Activated CD4-positive, alpha-beta T cell treated with anti-CD3 and anti-CD28 coated beads for 36 hours (primary cell): ENCODE results near the gene AKNA. TPM values are rescaled to one million over a fixed set of nuclear protein-coding genes. Genes with fewer than 3 reads are reported as not detected.

Experiments
- ATAC-seq: fragments of 200-7000 bp; cut with Tn5 transposase; one replicate; pipeline ENCODE4 v1.10.0; 2021; ENCODE audit warnings: mild to moderate bottlenecking, moderate library complexity
- CTCF ChIA-PET: fragments of 350-600 bp; sonication (Branson Sonifier 250); formaldehyde crosslinking; loops from one replicate; lab custom pipeline; 2021; ENCODE audit warnings: antibody characterized with exemption; lab: Charles Lee
- POLR2A ChIA-PET: fragments of 350-600 bp; sonication (Branson Sonifier 250); formaldehyde crosslinking; loops from one replicate; lab custom pipeline; 2021; ENCODE audit warnings: antibody characterized with exemption, inconsistent platforms; lab: Charles Lee
- DNase-seq: peaks from one replicate; pipeline ENCODE4 v3.0.0-alpha.2; 2020
- H3K27ac Mint-ChIP-seq: one replicate; pipeline ENCODE4 v1.8.0; 2021; ENCODE audit warnings: mixed read lengths
- H3K27me3 Mint-ChIP-seq: one replicate; pipeline ENCODE4 v1.8.0; 2021; ENCODE audit warnings: mixed read lengths
- H3K36me3 Mint-ChIP-seq: one replicate; pipeline ENCODE4 v1.8.0; 2021; ENCODE audit warnings: low read depth, mixed read lengths
- H3K4me1 Mint-ChIP-seq: one replicate; pipeline ENCODE4 v1.8.0; 2021; ENCODE audit warnings: mixed read lengths
- H3K4me3 Mint-ChIP-seq: one replicate; pipeline ENCODE4 v1.8.0; 2021; ENCODE audit warnings: mild to moderate bottlenecking, moderate library complexity, mixed read lengths
- H3K9me3 Mint-ChIP-seq: one replicate; pipeline ENCODE4 v1.8.0; 2021; ENCODE audit warnings: low read depth, mixed read lengths
- intact Hi-C, 2 experiments: fragments of 100-400 bp; cut with DNase I in 1 of 2; cut with micrococcal nuclease in 1 of 2; formaldehyde crosslinking; loops; one replicate each; pipeline versions ENCODE4 v1.14.2 to v1.15.1; 2022 to 2024; cut with DNase I, micrococcal nuclease
- total RNA-seq, 2 experiments: library from RNA; stranded (reverse); gene quantifications; one replicate each; pipeline ENCODE4 v1.2.3, GENCODE V29; 2021

AKNA gene
- total RNA-seq, 2 experiments from 2014 or later, result 135 to 141 TPM

DNA sequence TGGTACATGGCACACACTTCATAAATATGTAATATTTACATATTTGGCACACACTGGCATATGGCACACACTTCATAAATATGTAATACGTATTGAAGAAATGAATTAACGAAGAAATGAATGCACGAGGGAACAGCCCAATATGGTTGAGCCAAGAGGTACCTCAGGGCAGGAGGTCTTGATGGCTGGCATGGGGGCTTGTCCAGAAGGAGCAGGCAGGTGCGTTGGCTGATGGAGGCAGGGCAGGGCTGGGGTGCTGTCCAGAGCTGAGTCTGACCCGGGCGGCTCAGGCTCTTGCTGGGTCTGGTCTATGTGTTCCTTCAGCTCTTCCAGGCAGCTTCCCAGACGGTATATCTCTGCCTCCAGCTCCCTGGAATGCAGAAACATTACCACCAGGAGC is 26.2 kb downstream of the AKNA start:
- Mint-ChIP-seq H3K4me3 (no peak overlapping the region), H3K36me3 (peaks cover 95% of the 10 kb centered on the region), H3K4me1 (peaks cover 70% of the 10 kb centered on the region), H3K27me3 (no peaks in the 10 kb centered on the region), H3K9me3 (no peaks in the 10 kb centered on the region), H3K27ac (peak overlapping the region; percentile 81)
- DNase-seq (no peak), ATAC-seq (no peak)
- ChIA-PET CTCF (interaction anchor here (0.7 to 4.5 kb wide), 4 partner anchors 18 to 88 kb away, joined by 3 to 34 read pairs (median 5); partner anchors contain the start of gene AKNA), POLR2A (no interaction called here)
- intact Hi-C loops, result no loop called here

DNA sequence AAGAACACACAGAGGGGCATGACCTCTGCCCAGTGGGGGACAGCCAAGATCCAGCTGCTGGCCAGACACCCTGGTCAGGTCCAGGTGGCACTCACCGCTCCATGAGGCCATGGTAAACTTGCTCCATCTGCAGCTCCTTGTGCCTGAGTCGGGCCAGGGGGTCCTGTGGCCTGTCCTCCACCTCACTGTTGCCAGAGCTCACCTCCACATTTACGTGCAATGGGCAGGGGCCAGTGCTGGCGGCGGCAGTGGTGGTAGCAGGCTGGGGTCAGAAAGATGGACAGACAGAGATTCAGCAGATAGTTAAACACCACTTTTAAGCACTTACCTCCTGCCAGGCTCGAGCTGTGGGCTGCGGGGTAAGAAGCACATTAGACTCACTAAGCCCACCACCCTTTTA is 28.0 kb downstream of the AKNA start:
- Mint-ChIP-seq H3K36me3 (peaks cover 89% of the 10 kb centered on the region), H3K9me3 (no peaks in the 10 kb centered on the region), H3K4me3 (no peak overlapping the region), H3K4me1 (peaks cover 55% of the 10 kb centered on the region), H3K27ac (peak overlapping the region; percentile 81), H3K27me3 (no peaks in the 10 kb centered on the region)
- DNase-seq (no peak), ATAC-seq (no peak)
- CTCF ChIA-PET, result no interaction called here
- POLR2A ChIA-PET, result no interaction called here
- intact Hi-C loops, result no loop called here

DNA sequence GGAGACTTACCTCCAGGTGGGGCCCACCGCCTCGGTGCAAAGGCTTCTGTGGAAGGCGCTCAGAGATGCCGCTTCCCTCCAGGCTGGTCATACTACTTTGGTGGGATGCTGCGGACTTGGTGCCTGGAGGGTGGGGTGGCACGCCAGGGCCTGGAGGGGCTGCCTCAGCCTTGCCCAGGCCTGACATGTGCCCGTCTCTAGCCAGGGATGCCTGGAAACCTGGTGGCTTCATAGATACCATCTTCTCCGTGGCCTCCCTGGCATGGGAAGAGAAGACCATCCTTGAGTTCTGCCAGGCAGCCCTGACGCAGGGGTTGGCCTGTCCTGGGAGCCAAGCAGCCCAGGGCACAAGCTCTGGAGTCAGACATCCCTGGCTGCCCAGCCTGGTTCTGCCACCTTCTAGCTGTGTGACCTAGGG is 29.9 kb downstream of the AKNA start:
- no peak for DNase-seq
- intact Hi-C loops, result no loop called here
- ChIA-PET POLR2A (no interaction called here), CTCF (interaction anchor here (0.7 kb wide), 1 partner anchor 207 kb away, joined by 3 read pairs; no protein-coding TSS in a partner anchor)
- Mint-ChIP-seq H3K27me3 (no peaks in the 10 kb centered on the region), H3K27ac (peak overlapping the region; percentile 58), H3K4me3 (no peak overlapping the region), H3K4me1 (peaks cover 45% of the 10 kb centered on the region), H3K36me3 (peaks cover 79% of the 10 kb centered on the region), H3K9me3 (no peaks in the 10 kb centered on the region)
- no peak for ATAC-seq

DNA sequence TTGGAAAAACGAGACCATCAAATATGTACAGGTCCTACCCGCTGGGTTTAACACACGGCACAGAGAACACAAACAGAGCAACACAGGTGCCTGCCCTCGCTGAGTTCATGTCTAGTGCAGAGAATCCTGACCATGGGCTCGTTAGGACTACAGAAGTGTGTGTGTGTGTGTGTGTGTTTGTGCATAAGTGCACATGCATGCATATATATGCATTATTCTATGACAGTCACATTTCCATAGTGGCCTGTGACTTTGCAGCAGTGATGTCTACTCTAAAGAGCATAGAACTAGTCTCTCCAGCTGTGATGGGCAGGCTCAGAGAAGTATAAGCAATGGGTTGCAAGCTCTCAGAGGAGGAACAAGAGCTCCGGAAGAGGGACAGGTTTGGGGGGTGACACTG is 30.4 kb downstream of the AKNA start:
- ATAC-seq (no peak), DNase-seq (no peak)
- no peaks in the 10 kb centered on the region for H3K27me3 Mint-ChIP-seq
- no peak overlapping the region for H3K4me3 Mint-ChIP-seq
- H3K9me3 Mint-ChIP-seq, result no peaks in the 10 kb centered on the region
- H3K36me3 Mint-ChIP-seq, result peaks cover 78% of the 10 kb centered on the region
- peak overlapping the region; percentile 52 for H3K27ac Mint-ChIP-seq
- ChIA-PET POLR2A (no interaction called here), CTCF (no interaction called here)
- intact Hi-C loops, result no loop called here
- peaks cover 44% of the 10 kb centered on the region for H3K4me1 Mint-ChIP-seq

DNA sequence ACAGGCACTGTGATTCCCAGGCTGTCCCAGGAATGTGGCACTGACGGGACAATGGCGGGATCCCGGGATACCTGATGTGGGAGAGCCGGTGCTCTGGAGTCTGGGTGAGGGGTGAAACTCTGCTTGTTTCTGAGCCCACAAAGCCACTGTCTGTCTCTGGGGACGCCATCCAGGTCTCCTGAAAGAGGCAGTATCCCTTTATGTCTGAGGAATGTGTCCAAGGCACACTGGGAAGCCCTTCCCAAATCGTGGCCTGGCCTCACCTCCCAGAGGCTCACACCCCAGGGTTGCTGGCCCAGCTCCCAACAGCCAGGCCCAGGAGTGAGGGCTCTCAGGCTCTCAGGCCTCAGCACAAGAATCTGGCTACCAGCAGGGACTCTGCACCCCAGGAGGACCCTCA is 31.0 kb downstream of the AKNA start:
- H3K36me3 Mint-ChIP-seq, result peaks cover 77% of the 10 kb centered on the region
- DNase-seq (no peak), ATAC-seq (no peak)
- peaks cover 47% of the 10 kb centered on the region for H3K4me1 Mint-ChIP-seq
- intact Hi-C loops, result no loop called here
- H3K27ac Mint-ChIP-seq, result peak overlapping the region; percentile 58
- no peaks in the 10 kb centered on the region for H3K9me3 Mint-ChIP-seq
- no peak overlapping the region for H3K4me3 Mint-ChIP-seq
- no peaks in the 10 kb centered on the region for H3K27me3 Mint-ChIP-seq
- POLR2A ChIA-PET, result interaction anchor here (0.7 to 1.6 kb wide), 2 partner anchors 11 to 29 kb away, joined by 5 read pairs; no protein-coding TSS in a partner anchor
- CTCF ChIA-PET, result interaction anchor here (1.0 to 1.1 kb wide), 2 partner anchors 25 to 32 kb away, joined by 3 to 7 read pairs; no protein-coding TSS in a partner anchor

DNA sequence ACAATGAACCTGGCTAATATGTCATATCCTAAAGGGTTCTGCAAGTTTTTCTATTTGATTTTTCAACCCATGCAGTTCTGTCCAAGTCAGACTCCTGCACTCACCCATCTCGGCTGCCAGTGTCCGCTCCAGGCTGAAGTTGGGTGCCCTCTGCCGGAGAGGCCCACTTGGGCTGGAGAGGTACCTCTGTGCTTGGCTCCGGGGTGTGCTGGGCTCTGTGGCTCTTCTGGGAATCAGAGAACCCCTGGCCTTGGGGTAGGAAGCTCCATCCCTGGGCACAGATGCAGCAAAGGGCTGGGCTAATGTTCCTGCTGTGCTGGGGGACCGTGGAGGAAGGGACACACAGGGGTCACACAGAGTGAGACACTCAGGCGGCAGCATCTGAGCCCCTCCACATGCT is 32.0 kb downstream of the AKNA start:
- Mint-ChIP-seq H3K36me3 (peaks cover 73% of the 10 kb centered on the region), H3K4me1 (peaks cover 48% of the 10 kb centered on the region), H3K27ac (no peak overlapping the region), H3K9me3 (no peaks in the 10 kb centered on the region), H3K4me3 (no peak overlapping the region), H3K27me3 (no peaks in the 10 kb centered on the region)
- DNase-seq, result no peak
- intact Hi-C loops, result no loop called here
- no peak for ATAC-seq
- POLR2A ChIA-PET, result interaction anchor here (1.6 kb wide), 1 partner anchor 30 kb away, joined by 5 read pairs; no protein-coding TSS in a partner anchor
- CTCF ChIA-PET, result interaction anchor here (1.0 to 1.1 kb wide), 4 partner anchors 26 to 49 kb away, joined by 3 to 7 read pairs (median 4); partner anchors contain the start of gene AKNA

DNA sequence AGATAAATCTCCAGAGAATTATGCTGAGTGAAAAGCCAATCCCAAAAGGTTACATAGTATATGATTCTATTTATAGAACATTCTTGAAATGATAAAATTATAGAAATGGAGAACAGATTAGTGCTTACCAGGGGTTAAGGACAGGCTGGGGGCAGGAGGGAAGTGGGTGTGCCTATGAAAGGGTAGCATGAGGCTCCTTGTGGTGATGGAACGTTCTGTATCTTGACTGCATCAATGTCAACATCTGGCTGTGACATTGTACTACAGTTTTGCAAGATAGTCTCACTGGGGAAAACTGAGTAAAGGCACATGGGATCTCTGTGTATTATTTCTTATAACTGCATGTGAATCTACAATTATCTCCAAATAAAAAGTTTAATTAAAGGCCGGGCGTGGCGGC is 35.9 kb downstream of the AKNA start:
- ChIA-PET POLR2A (interaction anchor here (0.6 to 1.1 kb wide), 5 partner anchors 12 to 211 kb away, joined by 3 to 5 read pairs (median 4); no protein-coding TSS in a partner anchor), CTCF (interaction anchor here (1.7 to 3.5 kb wide), 2 partner anchors 11 to 13 kb away, joined by 4 to 12 read pairs; no protein-coding TSS in a partner anchor)
- Mint-ChIP-seq H3K4me3 (no peak overlapping the region), H3K27me3 (no peaks in the 10 kb centered on the region), H3K9me3 (no peaks in the 10 kb centered on the region), H3K4me1 (peaks cover 62% of the 10 kb centered on the region), H3K27ac (peak overlapping the region; percentile 82), H3K36me3 (peaks cover 69% of the 10 kb centered on the region)
- intact Hi-C loops, result no loop called here
- no peak for DNase-seq
- no peak for ATAC-seq

DNA sequence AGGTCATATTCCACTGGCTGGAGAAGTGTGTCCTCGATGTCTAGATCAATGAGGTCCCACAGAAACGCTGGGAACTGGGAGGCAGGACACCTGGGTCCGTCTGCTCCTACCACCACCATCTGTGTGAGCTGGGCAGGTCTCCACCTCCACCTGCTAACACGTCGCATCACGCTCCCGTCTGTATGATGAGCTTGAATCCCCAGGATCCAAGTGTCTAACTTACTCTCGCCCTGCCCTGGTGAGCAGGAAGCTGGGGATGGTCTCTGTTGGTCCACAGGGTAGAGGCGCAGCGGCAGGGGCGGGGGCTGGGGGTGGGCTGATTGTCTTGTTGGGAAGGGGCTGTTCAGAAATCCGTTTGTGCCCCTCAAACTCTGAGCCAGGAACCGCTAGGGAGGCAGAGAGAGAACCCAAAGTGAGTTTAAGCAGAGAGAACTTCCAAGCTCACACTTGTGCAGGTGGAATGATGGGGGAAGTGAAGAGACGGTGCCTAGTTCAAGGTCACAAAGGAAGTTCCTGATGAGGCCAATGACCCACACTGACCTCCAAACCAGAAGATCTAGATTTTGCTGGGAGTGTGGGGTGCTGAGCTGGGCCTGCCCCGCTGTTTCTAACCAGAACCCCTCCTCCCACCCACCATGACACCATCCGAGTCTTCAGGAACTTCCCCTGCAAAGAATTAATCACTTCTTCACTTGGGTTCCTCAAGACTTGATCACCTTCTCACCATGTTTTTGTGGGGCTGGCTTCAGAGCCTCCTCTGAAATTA is 37.0 kb downstream of the AKNA start:
- POLR2A ChIA-PET, result no interaction called here
- Mint-ChIP-seq H3K36me3 (peaks cover 71% of the 10 kb centered on the region), H3K27ac (peak overlapping the region; percentile 97), H3K9me3 (no peaks in the 10 kb centered on the region), H3K4me1 (peaks cover 67% of the 10 kb centered on the region), H3K4me3 (no peak overlapping the region), H3K27me3 (no peaks in the 10 kb centered on the region)
- peak; percentile 52 for DNase-seq
- CTCF ChIA-PET, result interaction anchor here (0.6 to 1.7 kb wide), 4 partner anchors 12 to 262 kb away, joined by 3 to 5 read pairs (median 4); no protein-coding TSS in a partner anchor
- intact Hi-C loops, result no loop called here
- ATAC-seq, result no peak

DNA sequence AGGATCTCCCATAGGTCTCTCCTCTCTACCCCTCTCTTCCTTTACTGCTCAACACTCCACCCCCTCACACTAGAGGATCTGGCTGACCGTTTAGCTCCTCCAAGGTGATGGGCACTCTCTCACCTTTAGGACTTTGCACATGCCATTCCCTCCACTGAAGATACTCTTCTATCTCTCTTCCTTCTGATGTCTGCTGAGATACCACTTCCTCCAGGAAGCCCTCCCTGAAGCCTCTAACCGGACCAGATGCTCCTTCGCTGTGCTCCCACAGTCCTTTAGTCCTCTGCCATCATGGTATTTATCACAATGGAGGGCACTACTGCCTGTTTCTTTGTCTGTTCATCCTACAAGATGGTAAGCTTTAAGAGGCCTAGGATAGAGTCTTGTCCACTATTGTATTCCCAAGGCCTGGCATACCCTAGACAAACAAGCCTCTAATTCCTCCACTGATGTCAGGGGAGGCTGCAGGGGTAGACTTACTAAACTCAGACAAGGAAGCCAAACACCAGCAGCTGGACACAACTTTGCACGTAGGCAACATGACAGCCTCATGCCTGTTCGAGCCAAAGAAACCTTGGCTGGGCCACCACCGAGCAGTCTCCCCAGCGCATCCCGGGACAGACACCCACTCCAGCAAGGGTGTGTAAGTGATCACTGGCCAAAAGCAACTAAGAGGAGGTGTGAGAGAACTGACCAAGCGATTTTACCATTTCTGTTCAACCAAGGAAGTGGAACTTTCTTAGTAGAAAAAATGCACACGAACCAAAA is 37.9 kb downstream of the AKNA start:
- ATAC-seq, result no peak
- Mint-ChIP-seq H3K4me1 (peaks cover 67% of the 10 kb centered on the region), H3K9me3 (no peaks in the 10 kb centered on the region), H3K36me3 (peaks cover 78% of the 10 kb centered on the region), H3K27me3 (no peaks in the 10 kb centered on the region), H3K27ac (peak overlapping the region; percentile 97), H3K4me3 (peak overlapping the region; percentile 11)
- ChIA-PET POLR2A (interaction anchor here (0.6 to 2.1 kb wide), 3 partner anchors 14 to 36 kb away, joined by 3 to 16 read pairs (median 8); no protein-coding TSS in a partner anchor), CTCF (interaction anchor here (1.3 to 1.6 kb wide), 3 partner anchors 14 to 38 kb away, joined by 3 to 6 read pairs (median 5); partner anchors contain the start of gene AKNA)
- intact Hi-C loops, result loop anchor here (1.0 to 10.0 kb wide), 7 partner anchors 13 to 243 kb away; partner anchors contain the start of gene WHRN (in 1 of the 2)
- no peak for DNase-seq

DNA sequence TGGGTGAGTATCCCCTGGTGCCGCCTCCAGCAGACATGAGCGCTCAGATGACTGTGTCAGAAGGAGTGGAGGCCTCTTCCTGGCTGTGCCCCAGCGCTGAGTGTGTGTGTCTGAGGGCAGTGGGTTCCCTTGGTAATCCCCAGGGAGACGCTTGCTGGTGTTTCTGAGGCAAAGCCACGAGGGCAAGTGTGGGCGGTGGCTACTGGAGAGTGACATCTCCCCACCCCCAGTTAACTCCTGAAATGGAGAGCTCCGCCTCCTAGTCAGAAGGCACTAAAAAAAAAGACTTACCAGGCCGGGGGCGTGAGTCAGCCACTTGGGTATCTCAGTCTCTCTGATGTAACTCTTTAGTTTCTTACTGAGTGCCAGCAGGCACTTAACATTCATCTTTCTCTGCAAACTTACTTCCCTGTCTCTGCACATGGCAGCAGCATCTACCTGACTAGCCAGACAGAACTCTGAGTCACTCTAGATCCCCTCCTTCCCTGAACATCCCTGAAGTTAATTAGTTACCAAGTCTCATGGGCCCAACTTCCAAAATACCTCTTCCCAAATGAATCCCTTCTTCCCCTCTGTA is 38.8 kb downstream of the AKNA start:
- Mint-ChIP-seq H3K27me3 (no peaks in the 10 kb centered on the region), H3K27ac (peak overlapping the region; percentile 97), H3K4me3 (peak overlapping the region; percentile 47), H3K36me3 (peaks cover 84% of the 10 kb centered on the region), H3K9me3 (no peaks in the 10 kb centered on the region), H3K4me1 (peaks cover 65% of the 10 kb centered on the region)
- intact Hi-C loops, result loop anchor here (1.0 to 10.0 kb wide), 7 partner anchors 14 to 244 kb away; partner anchors contain the start of gene WHRN (in 1 of the 2)
- CTCF ChIA-PET, result interaction anchor here (0.7 to 1.6 kb wide), 7 partner anchors 30 to 91 kb away, joined by 3 to 13 read pairs (median 5); partner anchors contain the start of gene AKNA
- ATAC-seq (peak; percentile 88), DNase-seq (peak; percentile 97)
- POLR2A ChIA-PET, result interaction anchor here (0.6 to 2.1 kb wide), 4 partner anchors 15 to 39 kb away, joined by 3 to 16 read pairs (median 6); partner anchors contain the start of gene AKNA
